IPS-NIHi7 (cell line): ENCODE results near the gene STPG4.
"Not testable (repeated sequence)": the region's sequence is repeated elsewhere in the genome, so short reads cannot be mapped to it uniquely, and the experiment has no call there.

Experiments
- DNase-seq: peaks from one replicate; pipeline ENCODE4 v3.0.0; 2012; ENCODE audit warnings: mixed read lengths; ENCODE audit errors: extremely low spot score

Gene STPG4

DNA sequence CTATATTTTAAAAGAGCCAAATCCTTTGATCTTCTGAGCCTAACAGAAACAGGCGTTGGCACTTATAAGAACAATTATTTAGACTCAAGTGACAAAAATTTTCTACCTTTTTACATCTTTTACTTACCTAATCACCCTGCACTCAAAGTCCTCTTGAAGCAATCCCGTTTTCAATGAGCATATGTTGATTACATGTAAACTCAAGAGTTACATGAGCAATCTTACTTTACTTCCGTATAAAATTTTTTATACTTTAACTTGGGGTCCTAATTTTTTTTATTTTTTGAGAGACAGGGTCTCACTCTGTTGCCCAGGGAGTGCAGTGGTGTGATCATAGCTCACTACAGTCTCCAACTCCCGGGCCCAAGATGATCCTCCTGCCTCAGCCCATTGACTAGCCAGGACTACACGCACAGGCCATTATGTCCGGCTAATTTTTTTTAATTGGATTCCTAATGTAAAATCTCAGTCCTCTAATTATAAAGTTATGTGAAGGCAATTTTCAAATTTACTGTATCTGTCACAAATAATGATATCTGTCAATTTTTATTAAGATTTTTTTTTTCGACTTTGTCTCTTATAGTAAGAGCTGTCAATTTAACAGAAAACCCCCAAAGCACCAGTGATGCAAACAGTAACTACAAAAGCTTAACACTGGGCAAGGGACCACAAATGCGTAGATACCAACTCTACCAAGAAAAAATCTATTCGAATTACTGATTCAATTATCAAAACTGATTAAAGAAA is 19.1 kb upstream of the STPG4 start:
- DNase-seq: no peak

GRCh38 chr2:47172922-47173695 is 18.0 kb upstream of the STPG4 start:
- DNase-seq: no peak

DNA sequence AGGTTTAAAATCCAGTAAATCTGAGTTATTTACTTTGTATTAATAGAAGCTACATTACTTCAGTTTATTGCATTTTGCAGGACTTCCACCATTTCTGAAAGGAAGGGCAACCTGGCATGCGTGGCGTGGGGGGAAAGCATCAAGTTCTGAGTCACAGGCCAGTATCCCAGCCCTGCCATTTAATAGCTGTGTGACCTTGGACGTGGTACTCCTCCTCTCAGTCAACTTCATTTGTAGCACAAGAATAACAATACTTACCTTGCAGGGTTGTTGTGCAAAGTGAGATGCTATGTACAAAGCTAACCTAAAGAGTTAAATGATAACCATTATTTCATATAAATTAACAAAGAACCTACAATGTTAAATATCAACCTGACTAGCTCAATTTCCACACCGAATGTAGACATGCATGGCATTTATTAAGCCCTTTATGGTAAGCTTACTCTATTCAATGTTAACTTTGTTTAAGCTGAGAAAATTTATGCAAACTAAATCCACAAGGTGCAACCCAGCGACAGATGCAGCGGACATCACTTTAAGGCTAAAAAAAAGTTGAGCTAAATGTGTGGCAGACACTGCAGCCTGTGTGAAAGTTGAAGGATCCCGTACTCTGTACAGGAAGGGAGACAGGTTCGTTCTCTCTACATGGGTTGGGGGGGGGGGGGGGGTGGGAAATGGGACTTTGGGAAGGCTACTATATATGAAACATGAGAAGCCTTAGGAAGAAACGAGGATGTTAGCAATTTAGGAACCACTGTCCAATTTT is 17.2 kb upstream of the STPG4 start:
- no peak for DNase-seq

- no peak for DNase-seq
Observed at GRCh38 chr2:47169784-47170183, 14.7 kb upstream of the STPG4 start.

DNA sequence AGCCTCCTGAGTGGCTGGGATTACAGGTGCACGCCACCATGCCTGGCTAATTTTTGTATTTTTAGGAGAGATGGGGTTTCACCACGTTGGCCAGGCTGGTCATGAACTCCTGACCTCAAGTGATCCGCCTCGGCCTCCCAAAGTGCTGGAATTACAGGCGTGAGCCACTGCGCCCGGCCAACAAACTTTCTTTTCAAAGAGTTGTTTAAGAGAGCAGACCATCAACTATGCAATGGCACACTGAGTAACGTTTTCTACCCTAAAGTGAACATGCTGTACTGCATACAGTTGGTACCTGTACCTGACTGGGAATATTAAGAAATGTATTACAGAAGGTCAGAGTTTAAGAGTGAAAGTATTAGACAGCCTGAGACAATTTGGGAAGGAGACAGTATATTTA is 13.8 kb upstream of the STPG4 start:
- DNase-seq: not testable (repeated sequence)

GRCh38 chr2:47167149-47167548 is 12.0 kb upstream of the STPG4 start:
- no peak for DNase-seq

DNA sequence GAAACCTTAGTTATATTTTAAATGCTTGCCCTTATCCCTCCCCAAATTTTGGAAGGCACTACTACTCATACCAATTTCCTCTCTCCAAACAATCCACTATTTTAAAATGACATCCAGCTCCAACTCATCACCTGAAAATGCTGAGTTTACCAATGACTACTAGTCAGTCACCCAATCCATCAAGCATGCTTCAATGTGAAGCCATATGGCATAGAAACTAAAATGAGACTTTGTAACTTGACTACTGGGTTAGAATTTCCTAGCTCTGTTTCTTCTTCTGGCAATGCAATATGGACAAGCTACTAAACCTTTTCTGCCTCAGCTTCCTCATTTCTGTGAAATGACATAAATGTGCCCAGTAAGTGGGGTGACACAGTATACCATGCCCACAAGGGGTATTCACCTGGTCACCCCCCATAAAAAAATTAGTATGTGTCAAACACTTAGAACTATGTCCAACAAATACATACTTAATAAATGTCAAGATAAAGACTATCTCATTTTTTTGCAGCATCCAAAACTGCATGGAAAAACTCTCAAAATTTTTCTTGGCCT is 10.0 kb upstream of the STPG4 start:
- DNase-seq: no peak

GRCh38 chr2:47162780-47163179 is 7.7 kb upstream of the STPG4 start:
- DNase-seq: no peak

DNA sequence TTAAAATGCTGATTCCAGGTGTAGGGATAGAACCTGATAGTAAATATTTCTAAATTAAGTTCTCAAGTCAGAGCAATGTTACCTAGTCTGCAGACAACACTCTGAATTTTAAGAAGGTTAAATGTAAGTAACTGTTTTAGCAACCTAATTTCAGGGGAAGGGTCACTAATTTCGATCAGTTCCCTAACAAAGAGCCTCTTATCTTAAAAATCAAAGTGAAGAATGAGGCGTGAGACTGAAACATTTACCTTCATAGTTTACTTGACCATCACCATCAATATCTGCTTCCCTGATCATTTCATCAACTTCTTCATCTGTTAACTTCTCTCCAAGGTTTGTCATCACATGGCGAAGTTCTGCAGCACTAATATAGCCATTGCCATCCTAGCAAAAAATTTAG is 6.4 kb upstream of the STPG4 start:
- no peak for DNase-seq

DNA sequence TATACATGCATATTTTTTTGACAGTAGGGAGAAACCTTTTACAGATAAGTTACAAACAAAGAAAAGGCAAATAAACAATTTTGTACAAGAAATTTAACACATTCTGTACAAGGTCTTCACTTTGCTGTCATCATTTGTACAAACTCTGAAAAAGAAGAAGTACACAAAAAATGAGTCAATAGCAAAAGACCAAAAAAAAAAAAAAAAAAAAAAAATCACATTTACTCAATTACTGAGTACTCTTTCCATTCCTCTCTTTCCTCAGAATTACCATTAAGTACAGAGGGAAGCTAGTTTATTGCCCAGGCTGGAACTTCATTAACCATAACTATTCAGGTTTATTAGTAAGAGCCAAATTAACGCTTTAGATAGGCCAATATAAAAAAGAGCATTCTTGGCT is 5.6 kb upstream of the STPG4 start:
- no peak for DNase-seq

DNA sequence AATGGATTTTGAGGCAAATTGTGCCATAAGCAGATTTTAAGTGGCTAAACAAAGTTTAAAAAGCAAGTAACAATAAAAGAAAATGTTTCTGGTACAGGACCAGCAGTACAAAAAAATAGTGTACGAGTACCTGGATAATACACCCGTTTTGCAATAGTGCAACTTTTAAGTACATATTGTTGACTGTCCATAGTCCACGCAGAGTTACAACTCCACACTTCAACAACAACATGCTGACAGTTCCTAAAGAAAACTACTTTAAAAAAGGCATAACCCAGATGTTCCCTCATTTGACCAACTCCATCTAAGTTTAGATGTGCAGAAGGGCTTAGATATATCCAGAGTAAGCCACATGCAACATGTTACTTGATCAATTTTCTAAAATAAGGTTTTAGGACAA is 5.1 kb upstream of the STPG4 start:
- no peak for DNase-seq

- DNase-seq: no peak
Observed at GRCh38 chr2:47159627-47160026, 4.5 kb upstream of the STPG4 start.

GRCh38 chr2:47158576-47158975 is 3.5 kb upstream of the STPG4 start:
- DNase-seq: no peak

DNA sequence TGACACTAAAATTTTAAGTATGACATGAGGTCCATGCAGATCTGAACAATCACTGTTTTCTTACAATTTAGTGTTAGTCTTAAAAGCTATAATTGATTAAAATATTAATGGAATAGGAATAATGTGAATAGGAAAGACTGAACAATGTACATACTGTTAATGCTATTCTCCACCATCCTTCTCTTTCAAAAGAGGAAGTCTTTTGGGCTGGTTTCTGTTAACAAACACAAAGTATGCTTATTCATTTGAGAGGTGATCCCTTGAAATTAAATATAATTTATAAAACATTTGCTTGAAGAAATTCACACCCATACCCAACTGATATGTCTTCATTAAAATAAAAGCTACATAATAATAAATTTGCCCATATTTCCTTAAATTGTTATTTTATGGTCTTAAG is 2.3 kb downstream of the STPG4 start:
- DNase-seq: no peak

DNA sequence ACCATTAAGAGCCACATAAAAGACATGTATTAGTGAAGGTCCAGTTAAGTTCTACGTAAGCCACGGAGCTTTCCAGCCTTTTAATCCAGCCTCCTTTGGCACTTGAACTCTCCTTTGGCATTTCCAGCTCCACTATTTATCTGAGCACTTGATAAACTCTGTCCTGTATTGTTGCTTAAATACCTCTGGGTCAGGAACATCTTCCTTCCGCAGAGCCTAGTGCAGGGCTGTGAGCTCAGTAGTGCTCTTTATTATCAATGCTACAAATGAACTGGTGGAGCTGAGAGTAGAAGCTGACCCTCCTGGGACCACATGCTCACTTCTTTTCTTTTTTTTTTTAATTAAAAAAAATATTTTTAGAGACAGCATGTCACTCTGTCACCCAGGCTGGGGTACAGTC is 4.9 kb downstream of the STPG4 start:
- DNase-seq: no peak

DNA sequence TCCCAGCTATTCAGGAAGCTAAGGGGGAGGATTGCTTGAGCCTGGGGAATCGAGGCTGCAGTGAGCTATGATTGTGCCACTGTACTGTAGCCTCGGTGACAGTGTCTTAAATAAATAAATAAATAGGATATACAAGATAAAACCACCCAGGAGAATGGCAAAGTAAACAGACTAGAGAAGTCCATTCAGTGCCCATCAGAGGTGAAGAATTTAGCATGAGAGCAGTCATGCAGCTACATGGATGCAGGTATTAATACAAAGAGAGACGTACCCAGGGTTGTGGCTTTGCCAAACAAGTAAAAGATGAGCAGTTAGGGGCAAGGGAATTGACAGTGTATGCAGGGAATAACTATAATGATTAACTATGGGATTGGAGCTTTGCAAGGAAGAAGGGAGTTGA is 8.1 kb downstream of the STPG4 start:
- no peak for DNase-seq

GRCh38 chr2:47145466-47145865 is 9.6 kb downstream of the STPG4 start:
- DNase-seq: no peak

DNA sequence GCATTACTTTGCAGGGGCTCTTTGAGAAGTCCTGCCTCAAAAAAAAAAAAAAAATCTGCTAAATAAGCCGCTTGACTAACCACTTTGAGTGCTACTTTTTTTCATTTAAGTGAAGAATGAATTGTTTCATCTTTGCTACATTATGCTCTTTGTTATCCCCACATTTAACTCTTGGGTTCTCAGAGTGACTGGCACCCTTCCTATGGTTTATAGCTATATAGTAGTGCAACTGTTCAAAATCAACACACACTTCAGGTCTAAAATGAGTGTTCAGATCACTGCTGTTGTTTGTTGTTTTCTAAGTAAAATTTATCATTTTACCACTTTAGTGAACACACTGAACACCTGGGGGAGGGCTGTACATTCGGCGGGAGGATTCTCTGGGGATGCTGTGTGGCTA is 13.6 kb downstream of the STPG4 start:
- no peak for DNase-seq

DNA sequence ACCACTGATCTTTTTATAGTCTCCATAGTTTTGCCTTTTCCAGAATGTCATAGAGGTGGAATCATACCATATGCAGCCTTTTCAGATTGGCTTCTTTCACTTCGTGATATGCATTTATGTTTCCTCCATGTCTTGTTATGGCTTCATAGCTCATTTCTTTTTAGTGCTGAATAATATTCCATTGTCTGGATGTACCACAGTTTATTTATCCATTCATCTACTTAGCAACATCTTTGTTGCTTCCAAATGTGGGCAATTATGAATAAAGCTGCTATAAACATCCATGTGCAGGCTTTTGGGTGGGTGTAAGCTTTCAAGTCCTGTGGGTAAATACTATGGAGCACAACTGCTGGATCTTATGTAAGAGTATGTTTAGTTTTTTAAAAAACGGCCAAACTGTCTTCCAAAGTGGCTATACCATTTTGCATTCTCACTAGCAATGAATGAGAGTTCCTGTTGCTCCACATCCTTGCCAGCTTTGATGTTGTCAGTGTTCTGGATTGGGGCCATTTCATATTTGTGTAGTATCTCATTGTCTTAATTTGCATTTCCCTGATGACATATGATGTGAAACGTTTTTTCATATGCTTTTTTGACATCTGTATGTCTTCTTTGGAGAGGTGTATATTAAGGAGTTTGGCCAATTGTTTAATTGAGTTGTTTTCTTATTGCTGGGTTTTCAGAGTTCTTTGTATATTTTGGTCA is 20.6 kb downstream of the STPG4 start:
- no peak for DNase-seq

GRCh38 chr2:47133046-47133445 is 22.1 kb downstream of the STPG4 start:
- DNase-seq: no peak

DNA sequence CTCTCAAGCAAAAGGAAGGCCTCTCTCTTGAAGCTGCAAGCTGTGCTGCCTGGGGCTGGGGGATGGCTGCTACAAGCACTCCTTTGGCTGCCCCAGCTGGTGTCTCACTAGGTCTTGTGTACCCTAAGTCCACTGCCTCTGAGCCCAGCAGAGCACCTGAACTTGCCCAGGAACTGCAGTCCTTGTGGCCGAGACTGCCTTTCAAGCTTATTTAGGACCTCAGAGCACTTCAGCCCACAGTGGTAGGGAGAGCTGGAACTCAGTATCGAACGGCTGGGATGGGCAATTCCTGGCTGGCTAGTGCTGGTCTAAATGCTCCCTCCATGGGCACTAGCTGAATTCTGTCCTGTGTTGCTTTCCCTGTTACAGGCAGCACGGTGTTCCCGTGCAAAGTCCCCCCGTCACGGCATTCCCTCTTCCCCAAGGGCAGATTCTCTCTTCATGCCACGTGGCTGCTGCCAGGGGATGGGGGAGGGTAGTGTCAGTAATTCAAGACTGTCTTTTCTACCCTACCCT is 25.9 kb downstream of the STPG4 start:
- DNase-seq: no peak

DNA sequence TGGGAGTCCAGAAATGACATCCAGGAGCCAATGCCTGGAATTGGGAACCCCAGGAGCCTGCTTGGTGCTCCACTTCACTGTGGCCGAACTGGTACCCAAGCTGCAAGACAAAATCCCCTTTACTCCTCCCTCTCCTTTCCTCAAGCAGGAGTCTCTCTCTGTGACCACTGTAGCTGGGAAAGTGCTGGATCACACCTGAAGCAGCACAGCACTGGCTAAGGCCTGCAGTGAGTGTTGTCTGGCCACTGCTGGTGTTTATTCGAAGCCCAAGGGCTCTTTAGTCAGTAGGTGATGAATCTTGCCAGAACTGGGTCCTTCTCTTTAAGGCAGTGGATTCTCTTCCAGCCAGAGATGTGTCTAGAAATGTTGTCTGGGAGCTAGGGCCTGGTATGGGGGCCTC is 26.4 kb downstream of the STPG4 start:
- DNase-seq: no peak
